Measurements from ENCODE around the gene STAT1. TPM values are rescaled to one million over a fixed set of nuclear protein-coding genes. Genes with fewer than 3 reads are reported as not detected.

The STAT1 gene
- total and polyA plus RNA-seq, 10 of the 15 experiments (the other 5 are each of a cell fraction or from before 2014, with no cell fraction given) = 81.8 to 398 (median 307) TPM

DNA sequence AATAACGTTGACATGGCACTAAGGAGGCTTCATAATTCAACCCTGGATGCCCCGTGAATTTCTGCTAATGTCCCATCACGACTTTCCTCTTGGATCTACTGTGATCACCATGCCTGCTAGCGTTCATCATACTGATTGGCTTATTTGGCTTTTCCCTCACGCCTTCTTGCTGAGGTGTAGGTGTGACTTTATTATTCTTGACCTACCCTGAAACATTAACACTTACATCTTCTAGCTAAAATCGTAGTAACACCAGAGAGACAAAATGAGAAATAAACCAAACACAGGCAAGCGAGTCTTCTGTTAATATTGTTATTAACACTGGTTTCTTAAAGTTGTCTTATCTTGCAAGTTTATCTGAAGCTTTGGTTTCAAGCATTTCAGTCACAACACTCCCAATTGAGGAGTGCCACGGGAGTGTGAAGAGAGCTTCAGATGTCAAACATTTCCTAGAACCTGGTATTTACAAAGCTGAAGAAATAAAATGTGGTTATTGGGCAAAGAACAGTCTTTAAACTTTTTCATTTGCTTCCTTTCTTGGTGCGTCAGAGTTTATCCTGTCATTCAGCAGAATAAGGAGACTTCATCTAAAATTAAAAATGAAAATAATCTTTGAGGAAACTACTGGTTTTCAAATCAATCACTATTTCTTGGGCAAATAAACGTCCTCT is 15.4 kb upstream of the STAT1 start:
- Histone ChIP-seq H3K27ac (ENCODE audit: control insufficient read depth, insufficient read depth) (no peak overlapping the region), H3K9ac (ENCODE audit: control insufficient read depth, insufficient read depth, low read length) (no peak overlapping the region), H2AFZ (ENCODE audit: control insufficient read depth, low read depth, low read length) (no peak overlapping the region), H4K20me1 (ENCODE audit: control insufficient read depth, insufficient read depth) (no peaks in the 10 kb centered on the region), H3K4me2 (ENCODE audit: control insufficient read depth, insufficient read depth) (no peak overlapping the region), H3K79me2 (ENCODE audit: control insufficient read depth, insufficient read depth, low read length) (no peaks in the 10 kb centered on the region), H3K4me1 (ENCODE audit: control insufficient read depth, insufficient read depth, low read length) (no peaks in the 10 kb centered on the region), H3K27me3 (replicated peaks in 1 of 2; ENCODE audit: control insufficient read depth in 2 of 2, insufficient read depth in 2 of 2, low read length in 1 of 2) (no peaks in the 10 kb centered on the region), H3K9me3 (replicated peaks; ENCODE audit: control insufficient read depth, insufficient read depth, low read length) (no peaks in the 10 kb centered on the region), H3K4me3 (no peak overlapping the region), H3K36me3 (ENCODE audit: control insufficient read depth in 2 of 2, insufficient read depth in 2 of 2, low read length in 1 of 2) (no peaks in the 10 kb centered on the region)
- ChIA-PET CTCF (interaction anchor here (0.6 to 2.7 kb wide), 15 partner anchors 8 to 249 kb away, joined by 3 to 21 read pairs (median 5); no protein-coding TSS in a partner anchor), RAD21 (ENCODE audit: unreplicated experiment) (interaction anchor here (0.6 to 2.7 kb wide), 7 partner anchors 10 to 285 kb away, joined by 3 to 11 read pairs (median 4); no protein-coding TSS in a partner anchor), POLR2A (interaction anchor here (0.6 to 8.3 kb wide), 3 partner anchors 17 to 69 kb away, joined by 3 to 75 read pairs (median 6); partner anchors contain the start of gene STAT1), SMC1A (ENCODE audit: uncharacterized antibody, unreplicated experiment) (interaction anchor here (0.8 to 2.7 kb wide), 20 partner anchors 11 to 249 kb away, joined by 3 to 18 read pairs (median 4); partner anchors contain the start of gene STAT1)
- DNase-seq (ENCODE audit: low read depth, low spot score) (no peak), ATAC-seq (no peak), FAIRE-seq (no peak)
- 47% methylated on average over 10 of the region's 10 CpGs for WGBS (ENCODE audit: insufficient coverage, insufficient replicate concordance, low lambda C conversion rate, missing lambda C conversion rate)
- in situ Hi-C loops (cut with MboI) = no loop called here
- intact Hi-C loops (cut with micrococcal nuclease; ENCODE audit: unreplicated experiment) = no loop called here
- no TSS peak for BruUV-seq (replicated peaks)
- TF ChIP-seq, protein P1, sequence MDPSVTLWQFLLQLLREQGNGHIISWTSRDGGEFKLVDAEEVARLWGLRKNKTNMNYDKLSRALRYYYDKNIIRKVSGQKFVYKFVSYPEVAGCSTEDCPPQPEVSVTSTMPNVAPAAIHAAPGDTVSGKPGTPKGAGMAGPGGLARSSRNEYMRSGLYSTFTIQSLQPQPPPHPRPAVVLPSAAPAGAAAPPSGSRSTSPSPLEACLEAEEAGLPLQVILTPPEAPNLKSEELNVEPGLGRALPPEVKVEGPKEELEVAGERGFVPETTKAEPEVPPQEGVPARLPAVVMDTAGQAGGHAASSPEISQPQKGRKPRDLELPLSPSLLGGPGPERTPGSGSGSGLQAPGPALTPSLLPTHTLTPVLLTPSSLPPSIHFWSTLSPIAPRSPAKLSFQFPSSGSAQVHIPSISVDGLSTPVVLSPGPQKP (IDR thresholded peaks at IDR 0.05; ENCODE audit: low read depth, low read length) = no peak
- TF ChIP-seq, protein P2, sequence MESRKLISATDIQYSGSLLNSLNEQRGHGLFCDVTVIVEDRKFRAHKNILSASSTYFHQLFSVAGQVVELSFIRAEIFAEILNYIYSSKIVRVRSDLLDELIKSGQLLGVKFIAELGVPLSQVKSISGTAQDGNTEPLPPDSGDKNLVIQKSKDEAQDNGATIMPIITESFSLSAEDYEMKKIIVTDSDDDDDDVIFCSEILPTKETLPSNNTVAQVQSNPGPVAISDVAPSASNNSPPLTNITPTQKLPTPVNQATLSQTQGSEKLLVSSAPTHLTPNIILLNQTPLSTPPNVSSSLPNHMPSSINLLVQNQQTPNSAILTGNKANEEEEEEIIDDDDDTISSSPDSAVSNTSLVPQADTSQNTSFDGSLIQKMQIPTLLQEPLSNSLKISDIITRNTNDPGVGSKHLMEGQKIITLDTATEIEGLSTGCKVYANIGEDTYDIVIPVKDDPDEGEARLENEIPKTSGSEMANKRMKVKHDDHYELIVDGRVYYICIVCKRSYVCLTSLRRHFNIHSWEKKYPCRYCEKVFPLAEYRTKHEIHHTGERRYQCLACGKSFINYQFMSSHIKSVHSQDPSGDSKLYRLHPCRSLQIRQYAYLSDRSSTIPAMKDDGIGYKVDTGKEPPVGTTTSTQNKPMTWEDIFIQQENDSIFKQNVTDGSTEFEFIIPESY (IDR thresholded peaks at IDR 0.05) = no peak
- no peak for TF ChIP-seq TBL1XR1 (IDR thresholded peaks at IDR 0.05; ENCODE audit: low read depth, low read length)
- TF ChIP-seq EED (IDR thresholded peaks at IDR 0.05; ENCODE audit: low read depth) = no peak
- TF ChIP-seq ESRRA (IDR thresholded peaks at IDR 0.05; ENCODE audit: low read length) = no peak
- TF ChIP-seq RAD51 (IDR thresholded peaks at IDR 0.05) = no peak
- no peak for TF ChIP-seq RAD21 (IDR thresholded peaks at IDR 0.05; ENCODE audit: insufficient read depth, low read depth, low read length)
- TF ChIP-seq E2F8 (IDR thresholded peaks at IDR 0.05; ENCODE audit: low read depth, partially characterized antibody) = no peak
- TF ChIP-seq EZH2 (IDR thresholded peaks at IDR 0.05; ENCODE audit: borderline replicate concordance, control insufficient read depth, low read depth, low read length) = no peak
- TF ChIP-seq ZNF207 (IDR thresholded peaks at IDR 0.05; ENCODE audit: borderline replicate concordance) = no peak
- no peak for TF ChIP-seq STAT1 (conservative IDR thresholded peaks at IDR 0.05)
- no peak for TF ChIP-seq USF1 (IDR thresholded peaks at IDR 0.05; ENCODE audit: borderline replicate concordance, extremely low read length, insufficient read depth, low read depth, low read length)
- no peak for TF ChIP-seq BCL11A (IDR thresholded peaks at IDR 0.05; ENCODE audit: low read depth, low read length)

Measured in GM12878 (cell line).